Mesothelial cell of epicardium (in vitro differentiated cells): Measurements from ENCODE around the gene TICAM2. TPM values are rescaled to one million over a fixed set of nuclear protein-coding genes. Genes with fewer than 3 reads are reported as not detected.

Experiments used
- DNase-seq, 2 experiments: peaks; one replicate each; pipeline ENCODE4 v3.0.0; 2021; ENCODE audit warnings: low spot score in 2 of 2; ENCODE audit not compliant: unreplicated experiment in 2 of 2
- H3K27ac Mint-ChIP-seq: 2 replicates; pipeline ENCODE4 v1.8.0; 2021; ENCODE audit warnings: mixed read lengths
- H3K27me3 Mint-ChIP-seq: 2 replicates; pipeline ENCODE4 v1.8.0; 2021; ENCODE audit warnings: low read depth, mixed read lengths
- H3K36me3 Mint-ChIP-seq: 2 replicates; pipeline ENCODE4 v1.8.0; 2021; ENCODE audit warnings: mixed read lengths
- H3K4me1 Mint-ChIP-seq: 2 replicates; pipeline ENCODE4 v1.8.0; 2021; ENCODE audit warnings: mixed read lengths
- H3K4me3 Mint-ChIP-seq: 2 replicates; pipeline ENCODE4 v1.8.0; 2021; ENCODE audit warnings: mild to moderate bottlenecking, moderate library complexity, mixed read lengths
- H3K9me3 Mint-ChIP-seq: 2 replicates; pipeline ENCODE4 v1.8.0; 2021; ENCODE audit warnings: mixed read lengths
- CTCF ChIP-seq: fragments of 200-600 bp; sonication (generic); IDR thresholded peaks from one replicate; pipeline ENCODE4 v1.5.0; 2021; ENCODE audit warnings: antibody characterized with exemption; ENCODE audit not compliant: unreplicated experiment
- total RNA-seq: library from RNA; stranded (reverse); gene quantifications from 3 replicates; pipeline ENCODE4 v1.2.1, GENCODE V29; 2021

The TICAM2 gene
- total RNA-seq, 1 donor from 2014 or later = 2.1 TPM

GRCh38 chr5:115532517-115532916, 69.8 kb downstream of the TICAM2 start:
- no peak for TF ChIP-seq CTCF
- H3K4me1 Mint-ChIP-seq = peaks cover 43% of the 10 kb centered on the region
- H3K27me3 Mint-ChIP-seq = no peaks in the 10 kb centered on the region
- H3K36me3 Mint-ChIP-seq = peaks cover 30% of the 10 kb centered on the region
- peaks cover 20% of the 10 kb centered on the region for H3K9me3 Mint-ChIP-seq
- peak overlapping the region; percentile 40 for H3K27ac Mint-ChIP-seq
- DNase-seq = no peak
- H3K4me3 Mint-ChIP-seq = no peak overlapping the region

GRCh38 chr5:115531787-115532367, 70.4 kb downstream of the TICAM2 start:
- peaks cover 25% of the 10 kb centered on the region for H3K36me3 Mint-ChIP-seq
- H3K9me3 Mint-ChIP-seq = peaks cover 15% of the 10 kb centered on the region
- no peak for DNase-seq
- TF ChIP-seq CTCF = no peak
- H3K27me3 Mint-ChIP-seq = no peaks in the 10 kb centered on the region
- H3K4me3 Mint-ChIP-seq = no peak overlapping the region
- H3K4me1 Mint-ChIP-seq = peaks cover 38% of the 10 kb centered on the region
- peak overlapping the region; percentile 41 for H3K27ac Mint-ChIP-seq

- Mint-ChIP-seq H3K27me3 (no peaks in the 10 kb centered on the region), H3K27ac (no peak overlapping the region), H3K4me1 (peaks cover 38% of the 10 kb centered on the region), H3K36me3 (peaks cover 22% of the 10 kb centered on the region), H3K4me3 (no peak overlapping the region), H3K9me3 (peaks cover 11% of the 10 kb centered on the region)
- DNase-seq = no peak
- TF ChIP-seq CTCF = no peak
These were observed 70.9 kb downstream of the TICAM2 start for GRCh38 chr5:115531380-115531779.

DNA sequence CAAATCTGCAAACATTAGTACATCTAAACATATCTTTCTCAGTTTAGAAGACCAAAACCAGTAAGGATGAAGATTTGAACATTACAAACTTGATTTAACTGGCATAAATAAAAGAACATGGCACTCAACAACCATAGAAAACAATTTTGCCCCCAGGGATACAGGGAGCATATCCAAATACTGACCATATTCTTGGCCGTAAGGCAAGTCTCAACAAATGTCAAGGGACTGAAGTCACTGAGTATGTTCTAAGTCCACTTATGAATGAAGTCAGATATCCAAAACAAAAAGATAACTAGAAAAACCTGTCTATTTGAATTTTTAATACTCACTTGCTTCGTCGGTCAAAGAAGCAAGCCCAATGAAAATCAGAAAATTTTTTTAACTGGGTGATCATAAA, 71.9 kb downstream of the TICAM2 start:
- TF ChIP-seq CTCF = no peak
- no peak overlapping the region for H3K4me3 Mint-ChIP-seq
- peaks cover 15% of the 10 kb centered on the region for H3K36me3 Mint-ChIP-seq
- no peaks in the 10 kb centered on the region for H3K27me3 Mint-ChIP-seq
- no peak overlapping the region for H3K27ac Mint-ChIP-seq
- H3K9me3 Mint-ChIP-seq = peaks cover 4% of the 10 kb centered on the region
- DNase-seq = no peak
- peaks cover 38% of the 10 kb centered on the region for H3K4me1 Mint-ChIP-seq

Other genes starting within 250 kb of the TICAM2 start
- 15.2 to 15.9 TPM (median 15.5 TPM) in 3 replicates for gene FEM1C, start 57.7 kb downstream of the TICAM2 start, total RNA-seq
- 73.3 to 76.7 TPM (median 76.0 TPM) in 3 replicates for gene TMED7, start 23.6 kb upstream of the TICAM2 start, total RNA-seq
- gene CDO1, start 214.2 kb upstream of the TICAM2 start, total RNA-seq = 9.9 to 13.1 TPM (median 11.8 TPM) in 3 replicates
- gene ATG12, start 239.1 kb upstream of the TICAM2 start, total RNA-seq = 40.2 to 46.7 TPM (median 43.0 TPM) in 3 replicates
- gene AP3S1, start 239.5 kb upstream of the TICAM2 start, total RNA-seq = 52.1 to 56.0 TPM (median 52.3 TPM) in 3 replicates